Muscle of back (tissue), 11 donors: ENCODE data around the gene SPARC. TPM values are rescaled to one million over a fixed set of nuclear protein-coding genes. Genes with fewer than 3 reads are reported as not detected.
A peak's percentile ranks its signal among the peaks of the same experiment; 100 is the strongest.

Experiments
- DNase-seq, 3 donors: peaks; one replicate each; pipeline versions ENCODE4 v3.0.0 to v3.0.0-alpha.2; 2013
- polyA plus RNA-seq, 10 donors: library from polyadenylated mRNA; unstranded; fragments of 120-200 nt; gene quantifications; one replicate each; pipeline ENCODE4 v1.2.1, GENCODE V29; 2013; ENCODE audit not compliant: insufficient read length in 10 of 10

The SPARC gene
- polyA plus RNA-seq, 10 donors = 4,023 to 6,316 (median 5,074) TPM

DNA sequence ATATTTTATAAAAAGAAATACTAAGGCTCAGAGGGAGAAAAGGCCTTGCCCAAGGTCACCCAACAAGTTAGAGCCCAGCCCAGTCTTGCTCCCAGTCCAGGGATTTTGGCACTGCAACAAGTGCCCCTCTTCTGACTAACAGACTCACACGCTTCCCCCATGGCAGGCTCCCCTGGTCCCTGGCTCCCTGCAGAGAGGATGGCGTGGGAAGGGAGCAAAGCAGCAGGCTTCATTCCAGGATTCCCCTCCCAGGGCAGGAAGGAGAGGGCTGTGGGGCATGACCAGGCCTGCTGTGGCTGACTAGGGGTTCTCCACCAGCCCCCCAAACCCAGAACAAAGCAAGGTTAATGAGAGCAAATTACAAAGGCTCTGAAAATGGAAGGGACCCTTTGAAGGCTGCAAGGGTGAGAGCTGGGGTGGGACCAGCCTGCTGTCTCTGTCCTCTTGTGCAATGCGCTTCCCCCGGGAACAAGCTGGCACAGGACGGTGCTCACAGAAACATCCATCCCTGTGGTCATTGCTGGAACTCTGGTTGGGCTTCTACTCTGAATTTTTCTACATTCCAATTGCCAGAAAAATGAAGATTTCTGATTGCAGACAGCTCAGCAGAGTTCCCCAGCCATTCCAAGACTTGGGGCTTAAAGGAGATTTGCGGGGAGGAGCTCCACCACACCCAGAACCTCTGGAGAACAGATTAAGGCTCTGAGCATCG is 58.4 kb downstream of the SPARC start:
- peak in 2 of 3 donors; percentile 12 to 22 for DNase-seq

- DNase-seq = no peak
Measured at GRCh38 chr5:151627650-151628049, 59.1 kb downstream of the SPARC start.

DNA sequence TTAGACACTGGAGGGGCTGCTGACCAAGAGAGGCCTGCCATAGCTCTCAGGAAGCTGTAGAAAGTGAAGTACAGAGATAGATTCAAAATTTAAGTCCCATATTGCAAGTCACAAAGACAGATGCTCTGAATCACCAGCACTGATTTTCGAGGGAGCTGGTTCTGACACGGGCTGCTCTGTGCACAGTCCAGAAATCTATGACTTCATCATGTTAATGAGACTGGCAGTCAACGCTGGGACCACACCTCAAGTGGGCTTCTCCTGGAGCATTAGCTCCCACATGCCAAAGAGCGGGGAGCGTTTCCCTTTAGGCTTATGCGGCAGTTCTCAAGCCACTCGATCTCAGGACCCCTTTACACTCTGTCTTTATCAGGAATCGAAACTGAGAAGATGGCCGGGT is 61.4 kb downstream of the SPARC start:
- no peak for DNase-seq

- DNase-seq = peak; percentile 19 to 79 (median 71)
Measured at GRCh38 chr5:151624476-151624875, 62.2 kb downstream of the SPARC start.

- no peak for DNase-seq
Measured at GRCh38 chr5:151622367-151623088, 64.2 kb downstream of the SPARC start.

- no peak for DNase-seq
Measured at GRCh38 chr5:151620461-151620840, 66.3 kb downstream of the SPARC start.

- peak in 1 of 3 donors; percentile 26 for DNase-seq
Measured at GRCh38 chr5:151619812-151620460, 66.8 kb downstream of the SPARC start.

DNA sequence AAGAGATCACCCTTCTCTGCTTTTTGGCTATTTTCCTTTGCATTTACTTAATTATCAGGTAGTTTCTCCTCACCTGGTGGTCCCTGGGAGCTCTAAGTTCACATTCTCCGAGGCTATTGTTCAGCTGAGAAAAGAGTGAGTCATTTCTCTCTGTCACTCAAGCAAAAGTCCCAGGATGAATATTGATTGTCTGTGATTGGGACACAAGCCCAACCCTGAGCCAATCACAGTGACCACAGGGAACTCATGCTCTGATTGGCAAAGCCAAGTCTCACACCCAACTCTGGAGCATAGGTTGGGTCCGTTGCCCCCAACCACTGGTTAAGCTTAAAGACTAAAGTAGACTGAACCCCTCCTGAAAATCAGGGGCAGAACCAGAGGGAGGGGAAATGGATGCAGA is 67.8 kb downstream of the SPARC start:
- no peak for DNase-seq

DNA sequence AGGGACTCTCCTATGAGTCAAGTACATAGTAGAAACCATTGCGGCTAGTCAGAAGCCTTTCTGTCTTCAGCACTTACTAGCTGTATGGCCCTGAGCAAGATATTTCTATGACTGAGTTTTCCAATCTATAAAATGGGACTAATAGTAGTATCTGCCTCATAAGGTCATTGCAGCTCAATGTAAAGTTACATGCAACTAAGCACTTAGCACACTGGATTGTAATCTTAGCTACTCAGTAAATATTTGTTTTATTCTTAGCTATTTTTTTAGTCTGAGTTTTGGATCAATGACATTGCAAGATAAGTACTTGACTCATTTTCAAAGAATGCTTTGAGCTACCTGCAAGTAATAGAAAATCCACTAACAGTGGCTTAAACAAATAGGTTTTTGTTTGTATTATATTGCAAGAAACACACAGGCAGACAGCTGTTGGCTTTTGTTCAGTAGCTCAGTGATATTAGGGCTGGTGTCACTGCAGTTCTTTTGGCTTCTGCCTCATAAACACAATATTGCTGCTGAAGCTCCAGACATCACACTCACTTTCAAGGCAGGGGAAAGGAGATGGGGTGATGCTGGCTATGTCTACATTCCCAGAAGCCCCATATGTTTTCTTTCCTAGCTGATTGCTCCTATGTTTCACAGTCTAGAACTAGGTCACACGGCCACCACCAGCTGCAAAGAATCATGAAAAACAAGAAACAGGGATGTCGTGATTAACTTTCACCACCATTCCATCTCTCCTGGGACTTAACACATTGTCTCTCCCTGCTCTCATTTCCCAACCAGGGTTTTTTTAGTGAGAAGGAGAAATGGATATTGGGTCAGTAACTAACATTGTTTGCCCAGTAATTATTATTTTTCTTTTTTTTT is 68.6 kb downstream of the SPARC start:
- no peak for DNase-seq

- DNase-seq = no peak
Measured at GRCh38 chr5:151617383-151617840, 69.3 kb downstream of the SPARC start.

- DNase-seq = no peak
Measured at GRCh38 chr5:151615431-151615830, 71.3 kb downstream of the SPARC start.

GRCh38 chr5:151614565-151614964 is 72.2 kb downstream of the SPARC start:
- no peak for DNase-seq

DNA sequence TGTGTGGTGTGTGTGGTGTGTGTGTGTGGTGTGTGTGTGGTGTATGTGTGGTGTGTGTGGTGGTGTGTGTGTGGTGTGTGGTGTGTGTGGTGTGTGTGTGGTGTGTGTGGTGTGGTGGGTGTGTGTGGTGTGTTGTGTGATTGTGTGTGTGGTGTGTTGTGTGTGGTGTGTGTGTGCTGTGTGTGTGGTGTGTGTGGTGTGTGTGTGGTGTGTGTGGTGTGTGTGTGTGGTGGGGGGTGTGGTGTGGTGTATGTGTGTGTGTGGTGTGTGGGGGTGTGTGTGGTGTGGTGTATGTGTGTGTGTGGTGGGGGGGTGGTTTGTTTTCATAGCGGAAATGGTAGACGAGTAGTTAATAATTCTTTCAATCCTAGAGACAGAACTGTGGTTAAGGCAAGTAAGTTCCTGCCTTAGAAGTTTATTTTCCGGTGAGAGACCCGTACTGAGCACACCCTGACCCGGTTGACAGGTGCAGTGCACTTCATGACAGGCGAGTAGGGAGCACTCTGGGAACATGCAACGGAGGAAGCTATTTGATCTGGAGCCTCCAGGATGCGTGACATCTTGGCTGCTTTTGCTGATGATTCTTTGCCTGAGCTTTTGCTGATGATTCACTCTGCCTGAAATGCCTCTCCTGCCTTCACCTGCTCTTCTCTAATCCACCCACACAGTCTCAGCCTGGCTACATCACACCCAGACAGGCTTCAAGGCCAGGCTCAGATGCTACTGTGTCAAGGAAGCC is 73.9 kb downstream of the SPARC start:
- DNase-seq = peak in 1 of 3 donors; percentile 36

GRCh38 chr5:151611127-151611775 is 75.5 kb downstream of the SPARC start:
- no peak for DNase-seq

Other genes starting within 250 kb of the SPARC start
- 10 to 100 TPM in 9 of 10 donors, 1 to 10 TPM in 1; 9.1 to 25.2 (median 17.7) TPM for gene SLC36A1, start 239.3 kb downstream of the SPARC start, polyA plus RNA-seq
- 1 to 10 TPM in 3 of 10 donors, under 1 TPM in 7; 0.29 to 6.6 (median 0.58) TPM for gene FAT2, start 95.6 kb downstream of the SPARC start, polyA plus RNA-seq
- 10 to 100 TPM; 36.5 to 70.7 (median 50.3) TPM for gene ATOX1, start 71.7 kb upstream of the SPARC start, polyA plus RNA-seq
- 100 to 1,000 TPM in 7 of 10 donors, 10 to 100 TPM in 3; 79.0 to 129 (median 105) TPM for gene G3BP1, start 85.0 kb upstream of the SPARC start, polyA plus RNA-seq
- gene GLRA1, start 237.9 kb upstream of the SPARC start, polyA plus RNA-seq = under 1 TPM in 2 of 10 donors, not detected in 8; 0.07 to 0.14 TPM